HCT116 (cell line): ENCODE measurements around the gene IRF3. TPM values are rescaled to one million over a fixed set of nuclear protein-coding genes. Genes with fewer than 3 reads are reported as not detected.

Experiments used
- ATAC-seq: fragments of 200-7000 bp; cut with Tn5 transposase; 2 replicates; pipeline ENCODE4 v1.9.1; 2020; ENCODE audit warnings: mild to moderate bottlenecking, moderate library complexity
- BruUV-seq: library from RNA; stranded (reverse); fragments of 400-500 nt; replicated peaks from 2 replicates; lab custom pipeline; 2021; lab: Mats Ljungman, UMichigan
- CTCF ChIA-PET: fragments of 300-600 bp; sonication (Branson Sonifier 250); formaldehyde crosslinking; loops from one replicate; lab custom pipeline; 2021; ENCODE audit warnings: antibody characterized with exemption; lab: Charles Lee
- POLR2A ChIA-PET: fragments of 300-600, 350-600 bp; sonication (Branson Sonifier 250); formaldehyde crosslinking; loops from one replicate; lab custom pipeline; 2021; ENCODE audit warnings: antibody characterized with exemption; lab: Charles Lee
- RAD21 ChIA-PET, 2 experiments: fragments of 300-600 bp; sonication (Branson Sonifier 250); formaldehyde crosslinking; loops; one replicate each; lab custom pipeline; 2023; ENCODE audit warnings: low total read pairs in 2 of 2; ENCODE audit not compliant: uncharacterized antibody in 2 of 2, unreplicated experiment in 2 of 2, low non-redundant PET in 1 of 2; lab: Charles Lee
- DNase-seq: peaks from one replicate; pipeline ENCODE4 v3.0.0-alpha.2; 2010; ENCODE audit warnings: low read depth, low spot score
- H2AFZ ChIP-seq: fragments of 200-600 bp; shearing (Covaris generic), sonication (generic); 2 replicates; pipeline ENCODE4 v1.6.1; 2017; ENCODE audit warnings: low read depth, mixed run types, mixed read lengths, antibody characterized with exemption, low read length; ENCODE audit not compliant: poor library complexity, severe bottlenecking
- H3K27ac ChIP-seq: 2 replicates; pipeline ENCODE4 v1.5.1; 2012; ENCODE audit warnings: low read depth, low read length
- H3K27me3 ChIP-seq: fragments of 200-600 bp; sonication (generic); 2 replicates; pipeline ENCODE4 v1.6.1; 2016; ENCODE audit warnings: mixed run types, low read length, mixed read lengths; ENCODE audit not compliant: insufficient read depth
- H3K36me3 ChIP-seq, 2 experiments: fragments of 200-500 bp in 1 of 2; fragments of 200-600 bp in 1 of 2; sonication (Bioruptor generic) in 1 of 2; sonication (generic) in 1 of 2; 2 replicates each; pipeline versions ENCODE4 v1.5.1 to v1.6.1; 2014 to 2016; ENCODE audit warnings: low read length in 2 of 2, inconsistent platforms in 1 of 2, mixed read lengths in 1 of 2, mixed run types in 1 of 2; ENCODE audit not compliant: insufficient read depth in 2 of 2, control insufficient read depth in 1 of 2
- H3K4me1 ChIP-seq, 2 experiments: fragments of 200-600 bp in 1 of 2; sonication (generic) in 1 of 2; 2 replicates each; pipeline versions ENCODE4 v1.5.1 to v1.6.1; 2012 to 2017; ENCODE audit warnings: low read length in 2 of 2, inconsistent platforms in 1 of 2, mild to moderate bottlenecking in 1 of 2, mixed read lengths in 1 of 2, mixed run types in 1 of 2, moderate library complexity in 1 of 2; ENCODE audit not compliant: insufficient read depth in 2 of 2, control insufficient read depth in 1 of 2
- H3K4me2 ChIP-seq: fragments of 200-600 bp; sonication (generic); 2 replicates; pipeline ENCODE4 v1.6.1; 2017; ENCODE audit warnings: mixed run types, low read length, mixed read lengths
- H3K4me3 ChIP-seq, 2 experiments: fragments of 200-600 bp in 1 of 2; sonication (generic) in 1 of 2; replicated peaks in 1 of 2; 2 replicates each; pipeline ENCODE4 v1.5.1; 2011 to 2016; ENCODE audit warnings: low read length in 2 of 2, control low read depth in 1 of 2, low read depth in 1 of 2, mild to moderate bottlenecking in 1 of 2, mixed read lengths in 1 of 2, mixed run types in 1 of 2
- H3K79me2 ChIP-seq: fragments of 200-600 bp; sonication (generic); 2 replicates; pipeline ENCODE4 v1.6.1; 2017; ENCODE audit warnings: mild to moderate bottlenecking, mixed run types, low read length, moderate library complexity, mixed read lengths; ENCODE audit not compliant: insufficient read depth
- H3K9ac ChIP-seq: fragments of 200-600 bp; sonication (generic); 2 replicates; pipeline ENCODE4 v1.6.1; 2016; ENCODE audit warnings: low read length, mixed read lengths
- H3K9me2 ChIP-seq: fragments of 200-600 bp; sonication (generic), shearing (Covaris generic); 2 replicates; pipeline ENCODE4 v1.6.1; 2017; ENCODE audit warnings: mixed run types, mild to moderate bottlenecking, moderate library complexity; ENCODE audit not compliant: insufficient read depth
- H3K9me3 ChIP-seq, 2 experiments: fragments of 200-500 bp in 1 of 2; fragments of 200-600 bp in 1 of 2; sonication (Bioruptor generic) in 1 of 2; sonication (generic) in 1 of 2; 2 replicates each; pipeline ENCODE4 v1.6.1; 2014 to 2017; ENCODE audit warnings: low read length in 2 of 2, mixed read lengths in 2 of 2, inconsistent platforms in 1 of 2, low read depth in 1 of 2, mild to moderate bottlenecking in 1 of 2, mixed run types in 1 of 2, moderate library complexity in 1 of 2; ENCODE audit not compliant: control insufficient read depth in 1 of 2, insufficient read depth in 1 of 2
- H4K20me1 ChIP-seq: fragments of 200-600 bp; sonication (generic), shearing (Covaris generic); 2 replicates; pipeline ENCODE4 v1.6.1; 2017; ENCODE audit warnings: mixed run types, mild to moderate bottlenecking, moderate library complexity; ENCODE audit not compliant: insufficient read depth
- CBX3 ChIP-seq: IDR thresholded peaks from 2 replicates; pipeline ENCODE4 v1.6.1; 2012; ENCODE audit warnings: low read depth
- EGR1 ChIP-seq: IDR thresholded peaks from 2 replicates; pipeline ENCODE4 v1.6.1; 2012; ENCODE audit warnings: low read depth
- ELF1 ChIP-seq: IDR thresholded peaks from 2 replicates; pipeline ENCODE4 v1.6.1; 2012; ENCODE audit warnings: low read depth, borderline replicate concordance
- EZH2phosphoT487 ChIP-seq: fragments of 200-600 bp; IDR thresholded peaks from 2 replicates; pipeline ENCODE4 v1.6.1; 2018; ENCODE audit warnings: antibody characterized with exemption, borderline replicate concordance
- JUND ChIP-seq: IDR thresholded peaks from 2 replicates; pipeline ENCODE4 v1.6.1; 2012
- POLR2A ChIP-seq: IDR thresholded peaks from 2 replicates; pipeline ENCODE4 v1.7.0; 2011; ENCODE audit warnings: borderline replicate concordance; ENCODE audit not compliant: insufficient read depth, insufficient read length; ENCODE audit errors: extremely low read depth
- POLR2AphosphoS5 ChIP-seq: IDR thresholded peaks from 2 replicates; pipeline ENCODE4 v1.6.1; 2011; ENCODE audit warnings: mild to moderate bottlenecking, low read depth, low read length, moderate library complexity
- RAD21 ChIP-seq: IDR thresholded peaks from 2 replicates; pipeline ENCODE4 v1.6.1; 2012; ENCODE audit warnings: low read depth, mild to moderate bottlenecking
- SIN3A ChIP-seq: IDR thresholded peaks from 2 replicates; pipeline ENCODE4 v1.6.1; 2012; ENCODE audit warnings: low read depth
- SRF ChIP-seq: IDR thresholded peaks from 2 replicates; pipeline ENCODE4 v1.6.1; 2012; ENCODE audit warnings: low read depth
- TCF7L2 ChIP-seq: IDR thresholded peaks from 2 replicates; pipeline ENCODE4 v1.7.0; 2011; ENCODE audit warnings: borderline replicate concordance, inconsistent platforms; ENCODE audit not compliant: insufficient read depth, insufficient read length; ENCODE audit errors: extremely low read depth
- YY1 ChIP-seq: IDR thresholded peaks from 2 replicates; pipeline ENCODE4 v1.6.1; 2011; ENCODE audit warnings: low read length, low read depth, moderate library complexity, mild to moderate bottlenecking; ENCODE audit not compliant: insufficient replicate concordance; ENCODE audit errors: extremely low read depth
- ZFX ChIP-seq: fragments of 450-650 bp; IDR thresholded peaks from 2 replicates; pipeline ENCODE4 v1.6.1; 2017
- intact Hi-C: fragments of 100-400 bp; cut with micrococcal nuclease; formaldehyde crosslinking; loops from 2 replicates; pipeline ENCODE4 v1.10.0; 2022
- total RNA-seq: library from RNA; stranded (reverse); gene quantifications from one replicate; pipeline ENCODE4 v1.2.1, GENCODE V29; 2021; ENCODE audit not compliant: unreplicated experiment
- TF ChIP-seq, protein P1 (sequence below): IDR thresholded peaks from 2 replicates; pipeline ENCODE4 v1.6.1; 2012
- TF ChIP-seq, protein P2 (sequence below): IDR thresholded peaks from 2 replicates; pipeline ENCODE4 v1.6.1; 2011; ENCODE audit warnings: mild to moderate bottlenecking, low read length, moderate library complexity; ENCODE audit not compliant: insufficient replicate concordance; ENCODE audit errors: extremely low read depth

Gene IRF3
- total RNA-seq, 1 experiment from 2014 or later, result 129 TPM

DNA sequence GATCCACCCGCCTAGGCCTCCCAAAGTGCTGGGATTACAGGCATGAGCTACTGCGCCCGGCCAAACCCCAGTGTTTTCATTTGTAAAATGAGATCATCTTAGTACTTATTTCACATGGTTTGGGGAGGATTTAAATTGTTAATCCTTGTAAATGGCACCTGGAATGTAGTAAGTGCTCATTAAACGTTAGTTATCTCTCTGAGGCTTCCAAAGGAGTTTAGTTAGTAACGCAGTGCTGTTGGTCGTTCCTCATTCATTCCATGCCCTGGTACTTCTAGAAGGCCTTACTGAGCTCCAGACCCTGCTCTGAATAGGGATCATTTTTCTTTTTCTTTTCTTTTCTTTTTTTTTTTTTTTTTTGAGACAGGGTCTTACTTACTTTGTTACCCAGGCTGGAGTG is 30.5 kb upstream of the IRF3 start:
- ATAC-seq (no peak), DNase-seq (no peak)
- no peak overlapping the region for H3K27ac ChIP-seq
- no peaks in the 10 kb centered on the region for H3K79me2 ChIP-seq
- no TSS peak for BruUV-seq
- H3K4me2 ChIP-seq, result no peak overlapping the region
- CTCF ChIA-PET, result no interaction called here
- H2AFZ ChIP-seq, result no peak overlapping the region
- H3K36me3 ChIP-seq, result no peaks in the 10 kb centered on the region
- POLR2A ChIA-PET, result no interaction called here
- no peaks in the 10 kb centered on the region for H3K9me3 ChIP-seq
- H3K4me1 ChIP-seq, result peaks cover 4 to 18% of the 10 kb centered on the region in 2 experiments; a peak in 3 of 4 replicates
- no peak for TF ChIP-seq EZH2phosphoT487
- TF ChIP-seq SRF, result no peak
- TF ChIP-seq JUND, result no peak
- TF ChIP-seq ELF1, result no peak
- no peak for TF ChIP-seq ZFX
- no peak for TF ChIP-seq TCF7L2
- TF ChIP-seq CBX3, result no peak
- no peak for TF ChIP-seq POLR2AphosphoS5
- TF ChIP-seq RAD21, result no peak
- no peak for TF ChIP-seq EGR1
- TF ChIP-seq POLR2A, result no peak
- TF ChIP-seq, protein P1, sequence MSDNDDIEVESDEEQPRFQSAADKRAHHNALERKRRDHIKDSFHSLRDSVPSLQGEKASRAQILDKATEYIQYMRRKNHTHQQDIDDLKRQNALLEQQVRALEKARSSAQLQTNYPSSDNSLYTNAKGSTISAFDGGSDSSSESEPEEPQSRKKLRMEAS, result no peak
- no peak for TF ChIP-seq SIN3A
- no peak for TF ChIP-seq YY1
- TF ChIP-seq, protein P2, sequence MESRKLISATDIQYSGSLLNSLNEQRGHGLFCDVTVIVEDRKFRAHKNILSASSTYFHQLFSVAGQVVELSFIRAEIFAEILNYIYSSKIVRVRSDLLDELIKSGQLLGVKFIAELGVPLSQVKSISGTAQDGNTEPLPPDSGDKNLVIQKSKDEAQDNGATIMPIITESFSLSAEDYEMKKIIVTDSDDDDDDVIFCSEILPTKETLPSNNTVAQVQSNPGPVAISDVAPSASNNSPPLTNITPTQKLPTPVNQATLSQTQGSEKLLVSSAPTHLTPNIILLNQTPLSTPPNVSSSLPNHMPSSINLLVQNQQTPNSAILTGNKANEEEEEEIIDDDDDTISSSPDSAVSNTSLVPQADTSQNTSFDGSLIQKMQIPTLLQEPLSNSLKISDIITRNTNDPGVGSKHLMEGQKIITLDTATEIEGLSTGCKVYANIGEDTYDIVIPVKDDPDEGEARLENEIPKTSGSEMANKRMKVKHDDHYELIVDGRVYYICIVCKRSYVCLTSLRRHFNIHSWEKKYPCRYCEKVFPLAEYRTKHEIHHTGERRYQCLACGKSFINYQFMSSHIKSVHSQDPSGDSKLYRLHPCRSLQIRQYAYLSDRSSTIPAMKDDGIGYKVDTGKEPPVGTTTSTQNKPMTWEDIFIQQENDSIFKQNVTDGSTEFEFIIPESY, result no peak
- TF ChIP-seq, all 23 proteins: peak for 0
- Histone ChIP-seq H3K9ac (no peak overlapping the region), H4K20me1 (no peaks in the 10 kb centered on the region), H3K4me3 (no peak overlapping the region), H3K9me2 (no peaks in the 10 kb centered on the region), H3K27me3 (no peaks in the 10 kb centered on the region)
- RAD21 ChIA-PET, result interaction anchor here in 1 of 2 experiments (0.7 kb wide), 1 partner anchor 130 kb away, joined by 8 read pairs; no protein-coding TSS in a partner anchor
- intact Hi-C loops, result no loop called here
